ENCODE data around the gene PRKCZ.

PRKCZ gene

DNA sequence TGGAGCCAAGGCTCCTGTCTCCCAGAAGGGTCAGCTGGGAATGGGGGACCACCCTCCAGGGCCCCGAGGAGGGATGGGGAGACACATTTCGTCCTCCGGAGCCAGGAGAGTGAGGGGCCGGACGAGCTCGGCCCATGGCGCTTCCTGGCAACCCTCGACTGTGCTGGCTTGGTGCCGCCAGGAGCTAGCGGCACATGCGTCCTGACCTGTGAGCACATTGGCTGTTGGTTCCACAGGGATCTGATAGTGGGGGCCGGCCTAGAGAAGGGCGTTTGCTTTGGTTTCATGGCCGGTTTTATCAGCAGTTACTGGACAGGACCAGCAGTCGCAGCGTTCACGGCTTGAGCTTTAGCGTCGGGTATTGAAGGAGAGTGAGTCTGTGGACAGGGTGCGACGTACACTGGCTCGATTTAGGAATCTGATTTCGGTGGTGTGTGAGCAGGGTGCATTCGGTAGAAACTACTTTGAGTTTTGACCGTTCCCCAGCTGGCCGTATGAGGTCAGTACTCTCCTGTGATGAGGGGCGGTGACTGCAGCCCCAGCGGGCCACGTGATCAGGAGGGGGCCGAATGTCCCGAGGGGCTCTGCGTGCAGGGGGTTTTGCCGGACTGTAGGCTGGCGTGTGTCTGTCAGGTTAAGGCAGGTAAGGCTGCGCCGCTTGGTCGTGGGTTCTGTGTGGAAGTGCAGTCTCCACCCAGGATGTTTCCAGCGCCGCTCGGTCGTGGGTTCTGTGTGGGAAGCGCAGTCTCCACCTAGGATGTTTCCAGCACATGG lies 125.7 kb downstream of the PRKCZ start:
- no peak for FAIRE-seq

DNA sequence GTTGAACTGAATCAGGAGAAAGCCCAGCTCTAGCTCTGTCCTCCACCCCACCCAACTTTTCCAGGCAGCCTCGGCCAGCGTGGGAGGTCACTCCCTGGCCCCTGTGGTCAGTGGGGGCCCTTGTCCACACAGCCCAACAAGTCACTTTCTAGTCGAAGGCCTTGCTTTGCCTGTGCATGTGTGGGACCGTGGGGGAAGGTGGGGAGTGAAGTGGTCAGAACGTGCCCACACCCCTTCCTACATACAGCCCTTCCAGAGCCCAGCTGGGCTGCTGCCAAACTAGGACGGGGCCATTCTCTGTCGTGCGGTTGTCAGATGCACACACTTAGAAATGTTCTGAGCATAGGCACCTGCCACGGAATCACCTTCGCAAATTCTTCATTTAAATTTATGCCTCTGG lies 126.4 kb downstream of the PRKCZ start:
- DNase-seq (ENCODE audit: low spot score): no peak
- FAIRE-seq: no peak

More for the DNA sequence above, 125.7 kb downstream of the PRKCZ start:
- DNase-seq (ENCODE audit: low spot score): no peak

DNA sequence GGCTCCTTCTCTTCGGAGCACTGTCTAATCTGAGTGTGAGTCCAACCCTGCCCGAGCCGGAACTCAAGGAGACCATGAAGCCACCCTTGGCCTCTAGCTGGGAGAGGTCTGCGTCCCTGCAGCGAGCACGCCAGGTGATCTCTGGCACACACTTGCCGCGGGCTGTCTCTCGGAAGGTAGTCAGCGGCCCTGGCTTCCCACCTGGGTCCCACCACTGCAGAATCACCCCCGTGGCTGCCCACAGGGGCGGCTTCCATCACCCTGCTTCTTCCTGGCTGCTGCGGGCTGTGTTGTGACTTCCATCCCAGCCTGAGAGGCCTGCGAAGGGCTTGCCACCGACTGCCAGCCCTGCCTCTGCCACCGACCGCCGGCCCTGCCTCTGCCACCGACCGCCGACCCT lies 127.3 kb downstream of the PRKCZ start:
- DNase-seq (ENCODE audit: low spot score) (no peak), FAIRE-seq (no peak)

DNA sequence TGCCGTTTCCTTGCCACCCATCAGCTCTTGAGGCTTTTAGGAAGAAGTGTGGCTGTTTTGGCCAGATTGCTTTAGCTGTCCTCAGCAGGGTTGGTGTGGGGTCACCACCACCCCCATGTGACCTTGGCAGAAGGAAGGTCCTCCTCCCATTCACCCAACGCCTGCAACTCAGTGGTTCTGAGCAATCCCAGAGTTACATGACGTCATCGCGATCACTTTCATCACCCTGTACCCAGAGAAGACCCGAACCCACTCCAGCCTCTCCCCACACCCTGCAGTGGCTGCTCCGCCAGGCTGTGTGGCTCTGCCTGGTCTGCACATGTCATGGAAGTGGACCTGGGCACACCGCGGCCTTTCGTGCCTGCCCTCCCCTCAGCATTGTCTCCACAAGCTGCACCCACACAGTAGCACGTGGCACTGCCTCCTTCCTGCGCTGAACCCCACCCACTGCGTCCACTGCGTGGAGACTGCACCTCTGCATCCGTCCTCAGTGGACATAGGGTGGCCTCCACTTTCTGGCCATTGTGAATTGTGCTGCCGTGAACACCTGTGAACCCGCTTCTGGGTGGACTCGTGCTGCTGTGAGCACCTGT lies 127.8 kb downstream of the PRKCZ start:
- no peak for FAIRE-seq
- no peak for DNase-seq (ENCODE audit: low spot score)

DNA sequence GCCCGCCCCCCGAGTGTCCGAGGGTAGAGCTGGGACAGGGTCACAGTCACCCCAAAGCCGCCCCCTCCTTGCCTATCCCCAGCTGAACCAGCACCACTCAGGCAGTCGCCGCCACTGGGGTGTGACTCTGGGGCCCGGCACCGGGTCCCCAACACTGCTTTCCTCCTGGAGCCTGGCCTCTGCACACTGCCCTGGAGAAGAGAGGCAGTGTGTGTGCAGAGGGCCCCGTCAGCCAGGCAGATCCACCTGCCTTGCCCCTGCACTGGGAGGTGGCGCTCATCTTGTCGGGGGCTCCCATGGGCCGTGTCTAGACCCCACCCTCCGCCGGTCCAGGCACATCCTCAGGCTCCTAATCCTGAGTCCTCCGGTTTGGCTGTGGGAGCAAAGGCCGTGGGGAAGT lies 128.7 kb downstream of the PRKCZ start:
- FAIRE-seq (no peak), DNase-seq (ENCODE audit: low spot score) (no peak)

DNA sequence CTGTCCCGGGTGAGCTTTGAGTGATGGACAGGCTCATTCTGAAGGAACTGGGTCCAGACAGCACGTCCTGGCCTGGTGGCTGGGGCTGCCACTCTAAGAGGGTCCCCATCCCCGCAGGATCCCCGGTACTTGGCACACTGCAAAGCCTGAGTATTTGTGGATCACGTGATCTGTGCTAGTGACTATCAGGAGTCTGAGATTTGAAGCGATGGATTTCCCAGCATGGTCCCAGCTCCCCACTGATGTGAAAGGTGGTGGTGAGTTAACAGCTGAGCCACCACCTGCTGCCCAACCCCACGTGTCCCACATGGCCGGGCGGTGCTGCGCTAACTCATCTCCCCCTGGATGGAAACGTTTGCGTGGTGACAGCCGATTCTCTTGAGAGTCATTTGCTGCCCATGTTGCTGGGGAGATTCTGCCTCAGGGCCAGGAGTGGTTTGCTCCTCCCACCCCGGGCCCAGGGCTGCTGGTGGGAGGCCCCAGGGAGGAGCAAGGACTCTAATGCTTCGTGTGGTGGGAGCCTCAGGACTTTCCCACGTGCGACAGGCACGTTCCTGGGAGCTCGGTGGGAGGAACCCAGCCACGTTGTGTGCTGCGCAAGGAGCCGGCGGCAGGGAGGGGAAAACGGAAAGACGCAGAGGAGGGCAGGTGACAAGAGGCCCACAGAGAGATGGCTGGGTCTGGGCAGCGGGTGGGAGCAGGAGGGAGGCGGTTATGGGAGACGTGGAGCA lies 129.2 kb downstream of the PRKCZ start:
- no peak for FAIRE-seq
- no peak for DNase-seq (ENCODE audit: low spot score)

GRCh38 chr1:2180297-2181245 lies 130.4 kb downstream of the PRKCZ start:
- DNase-seq (ENCODE audit: low spot score) (no peak), FAIRE-seq (no peak)

DNA sequence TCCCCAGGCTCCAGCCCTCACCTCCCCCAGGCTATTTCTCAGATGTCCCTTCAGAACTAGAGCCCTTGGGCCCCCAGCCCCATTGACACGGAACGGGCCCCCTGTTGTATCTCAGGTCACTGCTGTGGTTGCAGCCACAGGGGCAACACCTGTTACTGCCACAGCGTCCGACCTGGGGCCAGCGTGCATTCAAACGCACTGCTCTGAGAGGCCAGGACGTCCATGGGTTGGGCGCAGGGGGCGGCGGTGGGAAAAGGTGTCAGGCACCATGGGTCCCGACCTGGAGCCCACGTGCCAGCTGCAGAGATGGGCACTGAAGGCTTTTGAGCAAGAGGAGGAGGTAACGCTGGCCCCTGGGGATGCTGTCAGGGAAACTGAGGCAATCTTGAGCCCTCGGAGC lies 131.1 kb downstream of the PRKCZ start:
- FAIRE-seq: no peak
- DNase-seq (ENCODE audit: low spot score): no peak

GRCh38 chr1:2181752-2182151 lies 131.5 kb downstream of the PRKCZ start:
- DNase-seq (ENCODE audit: low spot score): no peak
- FAIRE-seq: no peak

DNA sequence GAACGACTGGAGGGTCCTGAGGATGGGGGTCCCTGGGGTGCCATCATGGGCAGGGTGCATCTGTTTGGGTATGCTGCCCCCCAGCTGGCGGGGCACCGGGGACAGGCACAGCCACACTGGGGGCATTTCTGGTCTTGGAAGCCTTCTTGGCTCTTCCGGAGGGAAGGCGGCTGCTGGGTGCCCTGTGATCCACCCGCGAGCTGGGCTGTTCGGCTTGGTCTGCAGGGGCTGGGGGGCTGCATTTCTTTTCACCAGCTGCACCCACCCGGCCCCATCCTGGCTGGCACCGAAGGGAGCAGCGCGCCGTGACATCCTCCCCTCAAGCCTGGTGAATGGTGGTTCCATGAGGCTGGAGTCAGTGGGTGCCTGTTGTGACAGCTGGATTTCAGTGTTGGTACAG lies 132.2 kb downstream of the PRKCZ start:
- DNase-seq (ENCODE audit: low spot score) (no peak), FAIRE-seq (no peak)

GRCh38 chr1:2183937-2184334 lies 133.7 kb downstream of the PRKCZ start:
- FAIRE-seq (no peak), DNase-seq (ENCODE audit: low spot score) (no peak)

DNA sequence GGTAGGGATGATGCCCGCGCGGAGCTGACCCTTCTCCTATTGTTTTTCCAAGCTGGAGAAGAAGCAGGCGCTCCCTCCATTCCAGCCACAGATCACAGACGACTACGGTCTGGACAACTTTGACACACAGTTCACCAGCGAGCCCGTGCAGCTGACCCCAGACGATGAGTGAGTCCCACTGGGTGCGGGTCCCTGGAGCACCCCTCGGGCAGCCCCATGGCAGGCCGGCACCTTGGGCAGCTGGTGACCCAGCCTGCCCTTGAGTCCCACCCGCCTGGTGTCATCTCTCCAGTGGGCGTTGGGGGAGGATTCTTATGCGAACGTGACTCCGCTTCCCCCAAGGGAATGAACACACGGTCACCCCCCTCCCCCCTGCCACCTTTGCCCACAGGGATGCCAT lies 134.3 kb downstream of the PRKCZ start:
- FAIRE-seq: no peak
- DNase-seq (ENCODE audit: low spot score): no peak

DNA sequence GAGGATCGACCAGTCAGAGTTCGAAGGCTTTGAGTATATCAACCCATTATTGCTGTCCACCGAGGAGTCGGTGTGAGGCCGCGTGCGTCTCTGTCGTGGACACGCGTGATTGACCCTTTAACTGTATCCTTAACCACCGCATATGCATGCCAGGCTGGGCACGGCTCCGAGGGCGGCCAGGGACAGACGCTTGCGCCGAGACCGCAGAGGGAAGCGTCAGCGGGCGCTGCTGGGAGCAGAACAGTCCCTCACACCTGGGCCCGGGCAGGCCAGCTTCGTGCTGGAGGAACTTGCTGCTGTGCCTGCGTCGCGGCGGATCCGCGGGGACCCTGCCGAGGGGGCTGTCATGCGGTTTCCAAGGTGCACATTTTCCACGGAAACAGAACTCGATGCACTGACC lies 134.7 kb downstream of the PRKCZ start:
- no peak for FAIRE-seq
- no peak for DNase-seq (ENCODE audit: low spot score)

- DNase-seq (ENCODE audit: low spot score) (no peak), FAIRE-seq (no peak)
These were observed 136.0 kb downstream of the PRKCZ start for GRCh38 chr1:2185880-2186855.

DNA sequence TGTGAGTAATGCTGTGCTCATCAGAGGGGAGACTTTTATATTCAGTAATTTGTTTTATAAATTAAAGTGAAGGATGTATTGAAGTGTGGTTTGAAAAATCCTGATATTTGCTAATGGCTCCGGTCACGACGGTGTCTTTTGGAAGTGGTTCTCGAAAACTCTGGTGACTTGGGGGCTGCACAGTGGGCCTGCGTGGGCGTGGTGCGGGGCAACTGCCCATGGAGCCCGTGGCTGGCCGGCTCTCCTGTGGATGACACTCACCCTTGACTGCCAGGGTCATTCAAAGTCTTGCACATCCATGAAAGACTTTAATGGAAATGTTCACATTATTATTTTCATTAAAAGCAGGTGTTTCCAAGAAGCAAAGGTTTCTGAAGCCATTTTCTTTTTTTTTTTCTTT lies 136.7 kb downstream of the PRKCZ start:
- FAIRE-seq: no peak

DNA sequence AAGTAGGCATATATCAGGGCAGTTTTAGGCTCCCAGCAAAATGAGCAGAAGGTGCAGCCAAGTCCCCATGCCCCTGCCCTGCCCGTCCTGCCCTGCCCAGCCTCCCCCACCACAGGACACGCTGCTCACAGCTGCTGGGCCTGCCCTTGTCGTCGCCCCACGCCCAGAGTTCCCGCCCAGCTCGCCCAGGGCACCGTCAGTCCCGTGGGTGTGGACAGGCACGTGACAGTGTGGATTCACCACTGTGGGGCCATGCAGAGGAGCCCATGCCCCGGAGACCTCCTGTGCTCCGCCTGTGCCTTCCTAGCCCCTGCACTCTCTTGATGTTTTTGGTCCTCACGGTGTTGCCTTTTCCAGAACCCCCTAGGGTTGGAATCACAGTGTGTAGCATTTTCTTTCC lies 137.4 kb downstream of the PRKCZ start:
- FAIRE-seq: no peak
- DNase-seq (ENCODE audit: low spot score): no peak

More for the DNA sequence above, 136.7 kb downstream of the PRKCZ start:
- no peak for DNase-seq (ENCODE audit: low spot score)

- DNase-seq (ENCODE audit: low spot score): no peak
- FAIRE-seq: no peak
These were observed 138.1 kb downstream of the PRKCZ start for GRCh38 chr1:2188336-2188735.

DNA sequence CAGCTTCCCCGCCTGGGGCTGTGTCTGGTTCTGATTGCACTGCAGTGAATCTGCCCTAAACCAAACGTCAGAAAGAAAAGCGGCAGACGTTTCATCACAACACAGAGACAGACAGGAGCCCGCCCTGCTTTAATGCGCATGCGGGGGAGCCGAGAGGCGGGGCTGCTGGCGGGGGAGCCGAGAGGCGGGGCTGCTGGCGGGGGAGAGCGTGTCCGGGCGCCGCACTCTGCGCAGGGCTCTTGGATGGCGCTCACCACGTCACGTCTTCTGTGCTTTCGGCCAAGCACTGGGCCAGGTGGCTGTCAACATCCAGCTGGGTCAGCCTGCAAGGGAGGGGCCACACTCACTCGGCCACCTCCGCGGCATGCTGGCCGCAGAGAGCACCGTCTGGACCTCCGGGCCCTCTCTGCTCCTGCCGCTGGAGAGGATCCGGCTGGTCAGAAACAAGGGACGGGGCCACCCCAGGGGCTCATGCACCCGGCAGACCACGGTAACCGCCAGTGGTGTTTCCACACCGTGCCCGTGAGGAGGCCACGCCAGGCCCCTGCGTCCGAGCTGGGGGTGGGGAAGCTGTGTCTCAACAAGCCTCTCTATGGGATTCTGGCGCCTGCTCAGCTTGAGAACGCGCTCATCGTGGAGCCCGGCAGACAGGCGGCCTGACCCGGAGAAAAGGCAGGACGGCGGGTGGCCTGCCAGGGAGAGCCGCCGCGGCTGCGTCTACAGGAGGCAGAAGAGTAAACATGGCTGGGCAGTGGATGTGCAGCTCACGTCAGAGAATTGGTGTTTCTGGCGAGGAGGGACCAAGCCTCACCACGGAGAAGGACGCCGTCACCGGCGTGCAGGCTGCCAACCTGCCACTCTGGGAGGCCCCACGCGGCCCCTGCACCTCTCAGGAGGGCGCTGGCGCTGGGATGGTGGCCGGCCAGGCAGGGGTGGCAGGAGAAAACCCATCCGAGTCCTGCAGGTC lies 139.5 kb downstream of the PRKCZ start:
- DNase-seq (ENCODE audit: low spot score): no peak
- FAIRE-seq: no peak

DNA sequence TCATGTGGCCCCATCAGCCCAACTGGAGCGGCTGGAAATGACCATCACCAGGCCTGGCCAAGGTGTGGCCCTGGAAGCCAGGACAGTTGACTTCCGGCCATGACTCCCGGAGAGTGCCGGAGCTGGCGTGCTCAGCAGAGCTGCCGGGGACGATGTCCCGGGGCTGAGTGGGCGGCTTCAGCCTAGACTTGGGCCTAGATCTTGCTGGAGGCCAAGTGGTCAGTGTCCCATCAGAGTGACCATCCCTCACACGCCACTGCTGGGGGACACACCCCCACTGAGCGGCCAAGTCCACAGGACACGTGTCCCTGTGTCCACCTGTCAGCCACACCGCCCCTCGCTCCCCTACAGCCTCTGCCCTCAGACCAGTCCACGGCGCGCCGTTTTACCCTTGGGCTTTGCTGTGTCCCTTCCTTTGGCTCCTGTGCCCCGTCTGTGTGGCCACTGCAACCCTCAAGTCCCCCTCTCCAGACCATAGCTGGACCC lies 140.3 kb downstream of the PRKCZ start:
- FAIRE-seq: no peak
- DNase-seq (ENCODE audit: low spot score): no peak

All from urothelium cell line (cell line).